ENCODE results near the gene PTPRN2. TPM values are rescaled to one million over a fixed set of nuclear protein-coding genes. Genes with fewer than 3 reads are reported as not detected.

Gene PTPRN2
- total and polyA plus RNA-seq, 3 experiments from 2014 or later: 0.33 to 1.2 (median 0.42) TPM

DNA sequence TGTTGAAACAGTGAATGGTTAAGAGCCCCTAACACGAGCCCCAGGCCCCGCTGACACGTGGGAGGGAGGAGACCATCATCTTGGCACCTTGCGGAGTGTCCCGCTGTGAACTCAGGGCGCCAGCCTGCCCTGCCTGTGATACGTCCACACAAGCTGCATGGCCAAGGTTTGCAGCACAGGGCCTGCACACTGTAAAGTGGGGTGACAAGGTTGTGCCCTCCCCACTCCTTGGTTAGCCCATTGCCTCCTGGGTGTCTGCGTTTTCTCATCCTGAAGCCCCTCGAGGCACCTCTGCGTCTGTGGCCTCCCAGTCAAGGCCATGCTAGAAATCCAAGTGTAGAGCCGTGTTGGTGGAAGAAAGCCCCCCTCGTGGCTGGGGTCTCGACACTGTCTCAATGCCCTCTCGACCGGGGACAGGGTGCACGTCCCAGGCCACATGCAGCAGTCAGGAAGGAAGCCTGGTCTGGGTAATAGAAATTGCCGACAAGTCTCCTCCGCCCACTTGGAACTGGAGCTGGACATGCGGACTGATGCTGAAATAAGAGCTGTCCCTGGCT, 1058.8 kb downstream of the PTPRN2 start:
- H3K27ac Mint-ChIP-seq: no peak overlapping the region
- POLR2A ChIA-PET: no interaction called here
- Histone ChIP-seq H3K4me3 (ENCODE audit: low read length) (no peak overlapping the region), H3K36me3 (ENCODE audit: insufficient read depth, low read length) (no peaks in the 10 kb centered on the region), H3K27me3 (ENCODE audit: insufficient read depth, low read length, poor library complexity, severe bottlenecking) (no peaks in the 10 kb centered on the region), H3K9me3 (ENCODE audit: low read length) (no peaks in the 10 kb centered on the region), H3K4me1 (ENCODE audit: insufficient read depth, low read length) (no peaks in the 10 kb centered on the region), H3K27ac (ENCODE audit: low read depth, low read length) (no peak overlapping the region)
- H3K36me3 Mint-ChIP-seq: peaks cover 0 to 17% (median 2%) of the 10 kb centered on the region in 3 donors
- peaks cover 6 to 14% of the 10 kb centered on the region in 2 donors for H3K27me3 Mint-ChIP-seq
- DNase-seq: no peak
- peaks cover 11 to 22% (median 14%) of the 10 kb centered on the region in 5 donors for H3K9me3 Mint-ChIP-seq
- peaks cover 0 to 5% (median 0%) of the 10 kb centered on the region in 3 donors for H3K4me1 Mint-ChIP-seq
- H3K4me3 Mint-ChIP-seq: no peak overlapping the region
- CTCF ChIA-PET: interaction anchor here (0.8 kb wide), 1 partner anchor 94 kb away, joined by 3 read pairs; no protein-coding TSS in a partner anchor

DNA sequence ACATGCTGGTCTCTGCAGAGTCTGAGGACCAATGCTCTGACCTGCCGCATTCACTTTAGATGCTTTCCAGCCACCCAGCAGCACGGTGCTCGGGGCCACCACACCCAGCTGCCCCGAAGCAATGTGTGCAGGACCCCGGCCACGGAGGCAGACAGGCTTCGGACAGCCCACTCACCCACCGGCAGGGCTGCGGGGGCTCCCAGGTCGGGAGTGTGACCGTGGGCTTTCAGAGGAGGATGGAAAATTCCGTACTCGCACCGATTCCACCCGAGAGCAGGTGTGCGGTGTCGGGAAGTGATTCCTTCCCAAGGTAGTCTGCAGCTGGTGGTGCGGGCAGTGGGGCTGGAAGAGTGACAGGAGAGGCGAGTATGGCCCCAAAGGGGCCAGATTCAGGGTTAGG, 1059.9 kb downstream of the PTPRN2 start:
- no peak overlapping the region for H3K27ac ChIP-seq (ENCODE audit: low read depth, low read length)
- peaks cover 6 to 13% (median 9%) of the 10 kb centered on the region in 5 donors for H3K9me3 Mint-ChIP-seq
- no peaks in the 10 kb centered on the region for H3K27me3 ChIP-seq (ENCODE audit: insufficient read depth, low read length, poor library complexity, severe bottlenecking)
- peaks cover 0 to 5% (median 0%) of the 10 kb centered on the region in 3 donors for H3K4me1 Mint-ChIP-seq
- no peaks in the 10 kb centered on the region for H3K9me3 ChIP-seq (ENCODE audit: low read length)
- H3K27ac Mint-ChIP-seq: no peak overlapping the region
- no peak overlapping the region for H3K4me3 ChIP-seq (ENCODE audit: low read length)
- peak overlapping the region in 1 of 7 donors; percentile 45 for H3K4me3 Mint-ChIP-seq
- peaks cover 6 to 14% of the 10 kb centered on the region in 2 donors for H3K27me3 Mint-ChIP-seq
- POLR2A ChIA-PET: no interaction called here
- peaks cover 0 to 10% (median 2%) of the 10 kb centered on the region in 3 donors for H3K36me3 Mint-ChIP-seq
- H3K36me3 ChIP-seq (ENCODE audit: insufficient read depth, low read length): no peaks in the 10 kb centered on the region
- CTCF ChIA-PET: no interaction called here
- DNase-seq: no peak
- no peaks in the 10 kb centered on the region for H3K4me1 ChIP-seq (ENCODE audit: insufficient read depth, low read length)

DNA sequence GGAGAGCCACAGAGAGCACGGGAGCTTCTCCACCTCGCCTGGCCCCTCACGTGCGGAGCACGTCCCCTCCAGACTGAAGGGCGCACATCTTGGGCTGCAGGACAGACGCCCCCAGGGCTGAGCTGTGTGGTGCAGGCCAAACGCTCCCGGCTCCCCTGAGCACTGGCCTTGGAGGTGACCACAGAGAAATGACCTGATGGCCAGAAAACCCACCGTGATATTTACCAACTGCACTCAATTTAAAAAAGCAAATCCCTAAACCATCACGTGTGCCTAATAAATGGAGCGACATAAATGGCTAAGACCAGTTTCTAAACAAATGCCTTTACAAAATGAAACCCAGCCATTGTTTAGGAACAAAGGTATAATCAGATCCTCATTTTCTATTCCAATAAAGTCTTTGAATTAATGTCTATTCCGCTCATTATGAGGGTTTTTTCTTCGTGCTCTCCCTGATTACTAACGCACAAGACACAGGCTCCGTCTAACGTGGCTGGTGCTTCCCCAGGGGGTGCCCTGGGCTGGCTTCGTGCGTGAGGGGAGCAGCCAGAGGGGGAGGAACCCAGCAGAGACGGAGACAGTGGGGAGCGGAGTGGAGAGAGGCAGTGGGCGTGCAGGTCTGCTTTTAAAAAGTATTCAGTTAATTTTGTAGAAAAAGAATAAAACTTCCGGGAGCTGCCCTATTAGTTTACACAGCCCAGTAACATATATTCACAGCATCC, 1060.5 kb downstream of the PTPRN2 start:
- Histone ChIP-seq H3K4me1 (ENCODE audit: insufficient read depth, low read length) (no peaks in the 10 kb centered on the region), H3K4me3 (ENCODE audit: low read length) (no peak overlapping the region), H3K9me3 (ENCODE audit: low read length) (no peaks in the 10 kb centered on the region), H3K27ac (ENCODE audit: low read depth, low read length) (no peak overlapping the region), H3K27me3 (ENCODE audit: insufficient read depth, low read length, poor library complexity, severe bottlenecking) (no peaks in the 10 kb centered on the region), H3K36me3 (ENCODE audit: insufficient read depth, low read length) (no peaks in the 10 kb centered on the region)
- Mint-ChIP-seq H3K4me1 (peaks cover 0 to 5% (median 0%) of the 10 kb centered on the region in 3 donors), H3K9me3 (peaks cover under 1 to 7% (median 3%) of the 10 kb centered on the region in 5 donors), H3K27me3 (peaks cover 6 to 19% of the 10 kb centered on the region in 2 donors), H3K27ac (peak overlapping the region in 1 of 8 donors; percentile 47), H3K4me3 (no peak overlapping the region), H3K36me3 (peaks cover 0 to 5% (median 2%) of the 10 kb centered on the region in 3 donors)
- POLR2A ChIA-PET: no interaction called here
- no peak for DNase-seq
- CTCF ChIA-PET: no interaction called here

DNA sequence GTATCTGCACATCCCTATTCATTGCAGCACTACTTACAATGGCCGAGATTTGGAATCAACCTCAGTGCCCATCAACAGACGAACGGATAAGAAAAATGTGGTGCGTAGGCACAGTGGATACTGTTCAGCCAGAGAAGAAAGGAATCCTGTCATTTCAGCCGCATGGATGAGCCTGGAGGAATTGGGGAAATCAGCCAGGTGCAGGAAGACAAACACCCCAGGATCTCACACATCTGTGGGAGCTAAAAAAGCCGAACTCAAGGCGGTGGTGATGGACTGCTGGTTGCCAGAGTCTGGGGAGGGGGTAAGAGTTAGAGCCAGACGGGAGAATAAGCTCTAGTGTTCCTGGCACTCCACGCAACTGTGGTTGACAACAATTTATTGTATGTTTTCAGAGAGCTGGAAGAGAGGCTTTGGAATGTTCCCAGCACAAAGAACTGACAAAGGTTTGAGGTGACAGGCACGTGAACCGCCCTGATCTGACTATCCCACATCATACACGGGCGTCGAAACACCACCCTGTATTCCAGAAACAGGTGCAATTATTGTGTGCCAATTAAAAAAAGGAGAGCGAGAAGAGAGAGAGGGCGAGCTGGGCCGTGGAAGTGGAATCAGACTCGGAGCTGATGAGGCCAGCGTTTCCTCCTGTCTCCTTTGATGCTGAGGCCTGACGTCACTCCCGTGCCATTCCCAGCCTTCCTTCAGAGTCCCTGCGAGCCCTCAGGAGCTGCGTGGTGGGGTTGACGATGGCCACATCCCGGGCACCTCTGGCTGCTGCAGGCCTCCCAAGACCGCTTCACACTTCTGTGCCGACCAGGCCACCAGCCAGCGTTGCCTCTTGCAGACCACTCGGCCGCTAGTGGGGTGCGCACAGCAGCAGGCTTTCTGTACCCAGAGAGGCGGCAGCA, 1061.4 kb downstream of the PTPRN2 start:
- no peaks in the 10 kb centered on the region for H3K9me3 Mint-ChIP-seq

DNA sequence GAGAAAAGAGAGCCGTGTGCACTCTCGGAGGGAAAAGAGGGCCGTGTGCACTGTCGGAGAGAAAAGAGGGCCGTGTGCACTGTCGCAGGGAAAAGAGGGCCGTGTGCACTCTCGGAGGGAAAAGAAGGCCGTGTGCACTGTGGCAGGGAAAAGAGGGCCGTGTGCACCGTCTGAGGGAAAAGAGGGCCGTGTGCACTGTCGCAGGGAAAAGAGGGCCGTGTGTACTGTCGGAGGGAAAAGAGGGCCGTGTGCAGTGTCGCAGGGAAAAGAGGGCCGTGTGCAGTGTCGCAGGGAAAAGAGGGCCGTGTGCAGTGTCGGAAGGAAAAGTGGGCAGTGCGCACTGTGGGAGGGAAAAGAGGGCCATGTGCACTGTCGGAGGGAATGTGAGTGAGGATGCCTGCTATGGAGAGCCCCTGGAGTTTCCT, 1062.1 kb downstream of the PTPRN2 start:
- ChIA-PET CTCF (no interaction called here), POLR2A (no interaction called here)
- Histone ChIP-seq H3K27ac (ENCODE audit: low read depth, low read length) (no peak overlapping the region), H3K4me1 (ENCODE audit: insufficient read depth, low read length) (no peaks in the 10 kb centered on the region), H3K27me3 (ENCODE audit: insufficient read depth, low read length, poor library complexity, severe bottlenecking) (no peaks in the 10 kb centered on the region), H3K4me3 (ENCODE audit: low read length) (no peak overlapping the region), H3K36me3 (ENCODE audit: insufficient read depth, low read length) (no peaks in the 10 kb centered on the region), H3K9me3 (ENCODE audit: low read length) (no peaks in the 10 kb centered on the region)
- no peak for DNase-seq
- no peak overlapping the region for H3K27ac Mint-ChIP-seq
- H3K9me3 Mint-ChIP-seq: no peaks in the 10 kb centered on the region
- peaks cover 0 to 5% (median 0%) of the 10 kb centered on the region in 3 donors for H3K4me1 Mint-ChIP-seq
- H3K4me3 Mint-ChIP-seq: no peak overlapping the region
- H3K27me3 Mint-ChIP-seq: peaks cover 6 to 19% of the 10 kb centered on the region in 2 donors
- peaks cover 0 to 2% (median 0%) of the 10 kb centered on the region in 3 donors for H3K36me3 Mint-ChIP-seq

More for the DNA sequence above, 1061.4 kb downstream of the PTPRN2 start:
- H3K27me3 Mint-ChIP-seq: peaks cover 6 to 19% of the 10 kb centered on the region in 2 donors
- Histone ChIP-seq H3K36me3 (ENCODE audit: insufficient read depth, low read length) (no peaks in the 10 kb centered on the region), H3K4me3 (ENCODE audit: low read length) (no peak overlapping the region), H3K27ac (ENCODE audit: low read depth, low read length) (no peak overlapping the region), H3K9me3 (ENCODE audit: low read length) (no peaks in the 10 kb centered on the region), H3K4me1 (ENCODE audit: insufficient read depth, low read length) (no peaks in the 10 kb centered on the region), H3K27me3 (ENCODE audit: insufficient read depth, low read length, poor library complexity, severe bottlenecking) (no peaks in the 10 kb centered on the region)
- ChIA-PET CTCF (no interaction called here), POLR2A (no interaction called here)
- H3K4me1 Mint-ChIP-seq: peaks cover 0 to 5% (median 0%) of the 10 kb centered on the region in 3 donors
- H3K36me3 Mint-ChIP-seq: peaks cover 0 to 2% (median 0%) of the 10 kb centered on the region in 3 donors
- DNase-seq: no peak
- no peak overlapping the region for H3K27ac Mint-ChIP-seq
- no peak overlapping the region for H3K4me3 Mint-ChIP-seq

DNA sequence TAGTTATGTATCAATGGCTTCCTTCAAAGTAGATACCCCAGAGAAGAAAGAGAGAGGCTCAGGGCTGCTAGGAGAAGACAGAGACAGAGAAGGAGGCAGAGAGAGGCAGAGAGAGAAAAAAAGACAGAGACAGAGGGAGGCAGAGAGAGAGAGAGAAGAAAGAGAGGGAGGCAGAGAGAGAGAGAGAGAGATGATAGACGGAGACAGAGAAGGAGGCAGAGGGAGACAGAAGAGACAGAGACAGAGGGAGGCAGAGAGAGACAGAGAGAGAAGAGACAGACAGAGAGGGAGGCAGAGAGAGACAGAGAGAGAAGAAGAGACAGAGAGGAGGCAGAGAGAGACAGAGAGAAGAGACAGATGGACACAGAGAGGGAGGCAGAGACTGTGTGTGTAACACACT, 1062.9 kb downstream of the PTPRN2 start:
- H3K27ac Mint-ChIP-seq: peak overlapping the region in 4 of 8 donors; percentile 12 to 76 (median 66)
- no peak overlapping the region for H3K4me3 ChIP-seq (ENCODE audit: low read length)
- peaks cover 0 to 2% (median 0%) of the 10 kb centered on the region in 3 donors for H3K36me3 Mint-ChIP-seq
- no peak overlapping the region for H3K27ac ChIP-seq (ENCODE audit: low read depth, low read length)
- peaks cover 6 to 19% of the 10 kb centered on the region in 2 donors for H3K27me3 Mint-ChIP-seq
- H3K9me3 Mint-ChIP-seq: no peaks in the 10 kb centered on the region
- no peaks in the 10 kb centered on the region for H3K36me3 ChIP-seq (ENCODE audit: insufficient read depth, low read length)
- H3K4me3 Mint-ChIP-seq: peak overlapping the region in 1 of 7 donors; percentile 0
- no peak for DNase-seq
- no peaks in the 10 kb centered on the region for H3K27me3 ChIP-seq (ENCODE audit: insufficient read depth, low read length, poor library complexity, severe bottlenecking)
- H3K4me1 ChIP-seq (ENCODE audit: insufficient read depth, low read length): no peaks in the 10 kb centered on the region
- POLR2A ChIA-PET: no interaction called here
- peaks cover 0 to 3% (median 0%) of the 10 kb centered on the region in 3 donors for H3K4me1 Mint-ChIP-seq
- no peaks in the 10 kb centered on the region for H3K9me3 ChIP-seq (ENCODE audit: low read length)
- CTCF ChIA-PET: no interaction called here

DNA sequence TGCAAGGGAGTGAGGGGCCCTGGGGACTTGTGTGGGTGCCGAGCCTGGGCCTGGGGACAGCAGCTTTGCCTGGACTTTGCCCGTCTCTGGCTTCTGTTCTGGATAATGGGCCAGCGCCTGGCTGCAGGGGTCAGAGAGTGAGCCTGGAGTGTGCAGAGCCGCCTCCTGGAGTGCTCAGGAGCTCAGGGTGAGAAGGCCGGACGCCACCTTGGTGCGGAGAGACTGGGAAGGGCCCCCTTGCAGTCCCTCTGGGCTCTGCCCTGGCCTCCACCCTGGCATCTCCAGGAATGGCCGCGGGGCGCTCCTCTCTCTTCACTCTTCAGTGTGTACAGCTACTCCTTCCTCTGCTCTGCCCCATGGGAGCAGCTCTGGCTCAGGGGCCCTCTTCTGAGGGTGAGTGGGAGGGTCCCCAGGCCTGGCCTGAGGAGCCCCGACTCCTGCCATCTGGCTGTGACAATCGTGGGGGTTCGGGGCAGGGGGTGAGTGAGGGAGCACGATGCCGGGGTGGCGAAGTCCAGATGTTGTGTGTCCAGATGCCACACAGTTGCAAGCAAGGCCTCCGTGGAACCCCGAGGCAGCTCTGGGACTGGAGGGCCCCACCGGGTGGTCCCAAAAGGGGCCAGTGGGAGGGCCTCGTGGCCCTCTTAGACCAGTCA, 1063.7 kb downstream of the PTPRN2 start:
- Histone ChIP-seq H3K27ac (ENCODE audit: low read depth, low read length) (no peak overlapping the region), H3K27me3 (ENCODE audit: insufficient read depth, low read length, poor library complexity, severe bottlenecking) (no peaks in the 10 kb centered on the region), H3K4me1 (ENCODE audit: insufficient read depth, low read length) (no peaks in the 10 kb centered on the region), H3K36me3 (ENCODE audit: insufficient read depth, low read length) (no peaks in the 10 kb centered on the region), H3K9me3 (ENCODE audit: low read length) (no peaks in the 10 kb centered on the region), H3K4me3 (ENCODE audit: low read length) (no peak overlapping the region)
- peaks cover 6 to 19% of the 10 kb centered on the region in 2 donors for H3K27me3 Mint-ChIP-seq
- peaks cover 0 to 2% (median 0%) of the 10 kb centered on the region in 3 donors for H3K36me3 Mint-ChIP-seq
- ChIA-PET POLR2A (no interaction called here), CTCF (no interaction called here)
- no peak overlapping the region for H3K27ac Mint-ChIP-seq
- DNase-seq: no peak
- no peaks in the 10 kb centered on the region for H3K9me3 Mint-ChIP-seq
- no peak overlapping the region for H3K4me3 Mint-ChIP-seq
- no peaks in the 10 kb centered on the region for H3K4me1 Mint-ChIP-seq

Data from CD8-positive, alpha-beta memory T cell (primary cell).